Myocyte (in vitro differentiated cells): ENCODE data around the gene MAP3K15. TPM values are rescaled to one million over a fixed set of nuclear protein-coding genes. Genes with fewer than 3 reads are reported as not detected.
"Not testable (repeated sequence)": the region's sequence is repeated elsewhere in the genome, so short reads cannot be mapped to it uniquely, and the experiment has no call there.

Experiments used
- DNase-seq: peaks from one replicate; pipeline ENCODE4 v3.0.0-alpha.2; 2012; ENCODE audit warnings: low read depth
- total RNA-seq: library from RNA; depleted of rRNA; stranded (reverse); fragments of >200 nt; gene quantifications from 2 replicates; pipeline ENCODE4 v1.2.3, GENCODE V29; 2014

The MAP3K15 gene
- total RNA-seq, 1 donor from 2014 or later: not detected

DNA sequence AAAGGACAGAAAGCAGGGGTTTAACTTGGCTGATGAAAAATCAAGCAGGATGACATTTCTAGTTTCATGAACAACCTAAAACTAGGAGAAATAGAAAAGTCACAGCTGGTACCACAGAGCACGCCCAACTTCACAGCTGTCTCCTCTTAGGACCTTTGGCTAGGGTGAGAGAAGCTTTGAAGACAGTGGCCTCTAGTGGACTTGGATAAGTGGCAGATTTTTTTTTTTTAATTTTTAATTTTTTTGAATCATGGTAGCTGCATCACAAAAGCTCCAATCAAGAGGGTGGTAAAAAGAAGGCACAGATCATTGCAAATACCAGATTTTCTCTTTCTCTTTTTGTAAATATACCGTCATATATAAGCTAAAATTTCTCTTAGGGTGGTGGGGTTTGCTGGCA is 20.2 kb upstream of the MAP3K15 start:
- peak; percentile 54 for DNase-seq

DNA sequence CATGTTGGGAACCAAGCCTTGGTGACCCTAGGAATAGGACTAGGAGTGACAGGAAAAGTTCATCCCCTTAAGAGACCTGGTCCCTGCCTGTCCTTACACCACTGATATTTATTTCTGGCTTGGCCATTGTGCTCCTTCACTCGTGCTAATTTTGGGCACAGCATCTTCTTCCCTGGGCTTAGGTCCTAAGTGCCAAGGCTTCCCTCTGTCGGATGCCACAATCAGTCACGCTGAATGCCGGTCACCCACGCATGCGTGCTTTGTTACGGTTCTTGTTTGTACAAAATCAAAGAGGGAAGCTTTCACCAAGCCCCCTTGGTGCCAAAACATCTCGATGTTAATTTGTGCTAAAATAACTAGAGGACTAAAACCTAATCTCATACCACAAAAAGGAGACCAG is 17.4 kb upstream of the MAP3K15 start:
- no peak for DNase-seq

DNA sequence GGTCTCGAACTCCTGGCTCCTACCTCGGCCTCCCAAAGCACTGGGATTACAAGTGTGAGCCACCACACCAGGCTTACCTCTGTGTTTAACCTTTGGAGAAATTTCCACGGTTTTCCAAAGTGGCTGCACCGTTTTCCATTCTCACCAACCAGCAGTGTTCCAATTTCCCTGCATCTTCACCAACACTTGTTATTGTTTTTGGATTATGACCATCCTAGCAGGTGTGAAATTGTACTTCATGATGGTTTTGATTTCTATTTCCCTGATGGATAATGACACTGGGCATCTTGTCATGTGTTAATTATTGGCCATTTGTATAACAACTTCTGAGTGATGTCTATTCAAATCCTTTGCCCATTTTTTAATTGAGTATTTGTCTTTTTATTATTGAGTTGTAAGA is 2.7 kb upstream of the MAP3K15 start:
- no peak for DNase-seq

DNA sequence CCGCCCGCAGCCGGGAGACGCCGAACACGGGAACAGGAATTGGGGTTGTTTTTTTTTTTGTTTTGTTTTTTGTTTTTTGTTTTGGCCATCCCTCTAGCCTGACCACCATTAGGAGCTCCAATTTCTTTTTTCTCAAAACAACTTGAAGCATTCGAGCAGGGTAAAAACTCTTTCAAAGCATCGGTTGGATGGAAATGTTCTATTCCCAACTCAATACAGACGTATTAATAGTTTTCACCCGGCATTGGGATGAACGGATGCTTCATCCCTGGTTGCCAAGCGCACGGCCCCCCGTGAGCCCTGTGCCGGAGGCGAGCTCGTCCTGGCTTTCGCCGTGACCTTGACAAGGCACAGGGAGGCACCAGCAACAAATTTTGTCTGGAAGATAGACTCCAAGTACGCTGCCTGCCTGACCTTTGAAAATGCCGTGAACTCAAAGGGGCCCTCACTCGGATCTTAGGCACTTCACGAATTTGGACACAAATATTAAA is 352 bp upstream of the MAP3K15 start:
- DNase-seq: no peak

DNA sequence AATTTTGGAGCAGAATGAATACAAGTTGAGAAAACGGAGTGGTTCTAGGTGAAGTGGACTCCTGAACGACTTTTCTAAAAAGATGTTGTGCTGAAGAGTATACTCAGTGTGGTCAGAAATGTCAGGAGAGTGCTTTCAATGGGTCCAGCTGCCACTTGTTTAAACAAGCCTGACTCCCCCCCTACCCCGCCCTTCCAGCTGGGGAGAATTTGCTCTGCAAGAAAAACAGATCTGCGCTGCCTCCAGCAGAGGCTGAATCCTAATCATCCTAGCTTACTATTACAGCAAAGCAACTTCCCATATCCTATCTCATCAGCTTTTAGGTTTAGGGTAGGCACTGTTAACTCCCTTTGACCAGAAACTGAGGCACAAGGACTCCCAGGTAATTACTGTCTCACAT is 1.9 kb downstream of the MAP3K15 start:
- DNase-seq: peak; percentile 1

DNA sequence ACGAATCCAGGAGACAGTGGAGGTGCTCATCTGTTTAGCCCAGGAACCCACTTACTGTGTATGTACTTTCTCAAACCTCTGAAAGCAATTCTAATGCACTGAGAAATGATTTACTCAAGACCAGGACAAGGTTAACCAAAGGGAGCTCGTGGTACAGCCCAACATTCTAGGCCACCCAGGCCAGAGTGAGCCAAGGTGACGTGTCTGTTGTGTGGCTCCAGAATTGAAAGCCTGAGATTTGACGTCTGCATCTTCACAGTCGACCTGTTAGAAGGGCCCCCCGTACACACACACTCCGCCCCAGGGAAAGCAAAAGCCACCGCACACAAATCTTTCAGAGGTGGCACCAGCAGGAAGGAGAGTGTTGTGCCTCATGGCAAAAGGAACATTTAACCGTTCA is 2.3 kb downstream of the MAP3K15 start:
- no peak for DNase-seq

DNA sequence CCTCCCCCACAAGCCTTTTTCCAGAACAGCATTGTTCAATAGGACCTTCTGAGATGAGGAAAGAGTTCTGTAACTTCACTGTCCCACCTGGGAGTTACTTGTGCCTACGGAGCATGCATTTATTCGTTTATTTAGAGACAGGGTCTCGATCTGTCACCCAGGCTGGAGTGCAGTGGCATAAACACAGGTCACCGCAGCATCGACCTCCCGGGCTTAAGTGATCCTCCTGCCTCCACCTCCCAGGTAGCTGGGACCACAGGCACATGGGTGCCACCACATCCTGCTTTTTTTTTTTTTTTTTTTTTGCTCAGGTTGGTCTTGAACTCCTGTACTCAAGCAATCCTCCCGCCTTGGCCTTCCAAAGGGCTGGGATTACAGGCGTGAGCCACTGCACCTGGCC is 2.9 kb downstream of the MAP3K15 start:
- DNase-seq: no peak

DNA sequence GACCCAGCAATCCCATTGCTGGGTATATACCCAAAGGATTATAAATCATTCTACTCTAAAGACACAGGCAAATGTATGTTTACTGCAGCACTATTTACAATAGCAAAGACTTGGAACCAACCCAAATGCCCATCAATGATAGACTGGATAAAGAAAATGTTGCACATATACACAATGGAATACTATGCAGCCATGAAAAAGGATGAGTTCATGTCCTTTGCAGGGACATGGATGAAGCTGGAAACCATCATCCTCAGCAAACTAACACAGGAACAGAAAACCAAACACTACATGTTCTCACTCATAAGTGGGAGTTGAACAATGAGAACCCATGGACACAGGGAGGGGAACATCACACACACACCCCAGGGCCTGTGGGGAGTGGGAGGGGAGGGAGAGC is 3.5 kb downstream of the MAP3K15 start:
- DNase-seq: not testable (repeated sequence)

DNA sequence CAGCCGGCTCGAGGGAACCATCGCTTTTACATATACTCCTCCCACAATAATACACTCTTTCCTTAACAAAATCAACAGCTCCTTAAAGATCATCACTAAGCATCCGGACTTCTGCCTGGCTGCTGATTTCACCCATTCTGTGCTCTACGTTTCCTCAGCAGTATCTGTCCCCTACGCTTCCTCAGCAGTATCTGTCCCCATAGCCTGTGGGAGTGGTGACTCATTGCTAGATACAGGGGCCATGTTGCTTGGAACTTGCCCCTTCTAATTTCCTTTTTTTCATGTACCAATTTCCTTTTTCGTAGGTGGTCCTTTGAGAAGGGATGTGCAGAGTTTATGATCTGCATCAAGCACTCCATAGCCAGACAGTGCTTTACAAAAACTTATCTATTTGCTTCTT is 18.6 kb downstream of the MAP3K15 start:
- DNase-seq: no peak

DNA sequence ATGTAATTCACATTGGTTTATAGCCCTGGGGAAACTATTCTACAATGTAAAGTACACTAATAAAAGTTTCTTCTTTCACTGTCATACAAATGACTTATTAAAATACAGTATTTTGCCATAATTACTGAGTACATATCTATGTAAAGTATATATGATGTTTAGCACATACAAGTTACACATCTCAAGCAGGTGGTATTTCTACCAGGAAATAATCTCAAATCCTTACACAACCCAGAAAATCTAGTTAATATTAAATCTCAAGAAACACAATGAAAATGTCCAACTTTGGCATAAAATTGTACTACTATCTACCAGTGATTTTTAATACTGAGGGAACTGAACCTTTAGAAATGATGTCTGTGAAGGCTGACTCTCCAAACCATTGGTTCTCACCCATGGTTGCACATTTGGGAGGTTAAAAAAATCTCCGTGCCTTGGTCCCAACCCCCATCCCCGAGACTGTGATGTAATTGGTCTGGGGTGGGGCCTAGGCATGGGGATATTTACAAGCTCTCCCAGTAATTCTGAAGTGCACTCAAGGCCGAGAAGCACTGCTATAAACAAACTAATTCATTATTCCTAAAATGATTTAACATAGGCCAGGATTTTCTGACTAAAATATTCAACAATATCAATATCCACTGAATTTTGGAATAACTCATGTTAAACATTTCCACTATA is 27.6 kb downstream of the MAP3K15 start:
- DNase-seq: no peak

DNA sequence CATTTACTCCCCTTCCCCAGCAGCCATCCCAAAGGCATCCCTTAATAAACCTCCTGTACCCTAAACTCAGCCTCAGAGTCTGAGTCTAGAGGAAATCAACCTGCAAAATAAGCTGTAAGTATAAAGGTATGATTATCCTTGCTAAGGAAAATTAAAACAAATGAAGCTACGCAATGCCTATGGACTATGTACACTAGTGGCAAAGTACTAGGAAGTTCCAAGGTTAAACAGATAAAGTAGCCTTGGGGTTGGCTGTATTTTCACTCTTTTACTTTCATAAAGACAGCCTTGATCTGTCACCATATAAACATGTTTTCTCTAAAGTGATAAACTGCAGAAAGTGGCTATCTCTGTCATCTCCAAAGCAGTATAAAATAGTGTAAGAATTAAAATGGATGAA is 35.9 kb downstream of the MAP3K15 start:
- no peak for DNase-seq

DNA sequence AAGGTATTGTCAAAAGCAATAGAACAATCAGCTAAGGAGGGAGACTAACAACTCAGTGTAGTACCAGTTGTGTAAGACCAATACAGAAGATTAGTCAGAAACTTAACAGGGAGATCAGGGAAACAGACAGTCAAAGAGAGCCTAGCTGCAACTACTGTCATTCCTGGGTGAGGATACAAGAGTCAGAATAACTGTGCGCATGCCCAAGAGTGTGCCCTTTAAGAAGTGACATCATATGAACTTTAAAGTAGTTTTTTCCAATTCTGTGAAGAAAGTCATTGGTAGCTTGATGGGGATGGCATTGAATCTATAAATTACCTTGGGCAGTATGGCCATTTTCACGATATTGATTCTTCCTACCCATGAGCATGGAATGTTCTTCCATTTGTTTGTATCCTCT is 46.9 kb downstream of the MAP3K15 start:
- not testable (repeated sequence) for DNase-seq

DNA sequence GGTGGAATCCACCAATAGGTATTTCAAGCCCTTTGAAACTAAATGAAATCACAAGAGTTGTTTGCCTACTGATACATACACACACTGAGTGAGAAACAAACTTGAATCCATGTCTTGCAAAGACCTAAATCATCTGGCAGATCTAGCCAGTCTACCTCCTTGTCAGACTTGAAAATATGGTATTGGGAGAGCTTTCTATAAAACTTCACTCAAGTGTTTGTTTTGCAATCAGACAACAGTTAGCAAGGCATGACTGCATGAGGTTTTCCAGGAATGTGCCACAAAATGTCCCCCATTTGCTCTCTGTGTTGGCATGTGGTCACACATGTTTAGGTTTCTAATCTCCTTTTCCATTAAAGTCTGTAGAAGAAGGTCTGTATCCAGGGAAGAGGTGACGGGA is 52.4 kb downstream of the MAP3K15 start:
- no peak for DNase-seq

DNA sequence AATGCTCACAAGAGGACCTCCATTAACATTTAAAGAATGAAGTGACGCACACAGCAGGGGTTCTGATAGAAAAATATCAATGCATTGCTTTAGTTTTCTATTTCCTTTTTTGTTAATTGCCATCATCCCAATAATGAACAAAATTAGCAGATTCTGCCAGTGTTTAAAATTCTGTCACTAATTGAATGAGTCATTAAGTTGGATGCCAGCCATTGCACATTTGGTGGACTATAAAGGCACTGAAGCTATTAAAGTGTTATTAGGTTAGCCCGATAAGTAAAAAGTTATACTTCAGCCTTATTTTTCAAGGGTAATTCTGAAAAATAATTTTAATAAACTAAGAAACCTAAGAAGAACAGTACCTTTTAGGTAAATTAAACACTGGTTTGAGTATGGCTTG is 53.1 kb downstream of the MAP3K15 start:
- no peak for DNase-seq

DNA sequence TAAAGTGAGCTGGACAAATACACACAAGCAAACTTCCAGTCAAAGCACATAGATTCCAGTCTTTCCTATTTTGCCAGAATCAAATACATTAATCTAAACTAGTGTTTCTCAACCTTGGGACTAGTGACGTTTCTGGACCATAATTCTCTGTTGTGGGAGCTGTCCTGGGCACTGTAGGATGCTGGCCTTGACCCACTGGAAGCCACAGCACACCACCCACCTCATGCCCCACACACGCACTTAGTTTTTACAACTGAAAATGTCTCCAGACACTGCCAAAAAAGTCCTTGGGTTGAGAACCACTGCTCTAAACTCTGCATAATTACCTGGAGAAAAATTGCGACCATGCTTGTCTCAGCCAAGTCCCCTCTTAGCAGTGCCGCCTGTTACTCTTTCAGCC is 57.6 kb downstream of the MAP3K15 start:
- DNase-seq: no peak

DNA sequence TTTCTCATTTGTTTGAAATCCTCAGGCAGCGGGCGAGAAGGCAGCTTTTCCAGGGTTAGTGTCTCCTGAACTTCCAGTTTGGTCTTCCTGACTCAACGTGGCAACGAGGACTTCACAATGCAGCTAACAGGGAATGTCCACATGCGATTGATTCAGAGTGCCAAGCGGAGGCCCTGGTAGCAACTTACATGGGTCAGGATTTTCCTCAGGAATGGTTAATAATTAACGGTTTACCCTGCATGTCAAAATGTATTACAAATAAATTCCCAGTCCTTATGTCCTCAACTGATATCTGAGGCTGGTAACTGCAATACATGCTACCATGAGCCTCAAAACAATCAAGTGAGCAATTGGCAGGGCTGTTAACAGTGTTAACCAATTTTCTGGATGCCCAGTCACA is 67.2 kb downstream of the MAP3K15 start:
- no peak for DNase-seq

DNA sequence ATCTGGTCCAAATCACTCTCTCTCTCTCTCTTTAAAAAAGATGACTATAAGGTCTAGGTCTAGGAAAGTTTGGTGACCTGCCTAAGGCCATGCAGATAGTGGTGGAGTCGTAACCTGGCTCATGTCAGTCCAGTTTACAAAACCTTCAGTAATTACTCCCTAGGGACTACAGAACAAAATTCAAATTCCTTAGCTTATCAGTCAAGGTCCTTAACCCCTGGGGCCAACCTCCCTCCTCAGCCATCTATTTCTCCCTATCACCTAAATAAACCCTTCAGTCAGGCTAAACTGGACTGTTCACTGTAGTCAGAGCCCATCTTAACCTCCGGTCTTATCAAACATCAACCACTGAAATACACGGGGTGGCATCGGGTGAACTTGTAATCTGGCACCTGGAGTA is 68.9 kb downstream of the MAP3K15 start:
- DNase-seq: no peak

DNA sequence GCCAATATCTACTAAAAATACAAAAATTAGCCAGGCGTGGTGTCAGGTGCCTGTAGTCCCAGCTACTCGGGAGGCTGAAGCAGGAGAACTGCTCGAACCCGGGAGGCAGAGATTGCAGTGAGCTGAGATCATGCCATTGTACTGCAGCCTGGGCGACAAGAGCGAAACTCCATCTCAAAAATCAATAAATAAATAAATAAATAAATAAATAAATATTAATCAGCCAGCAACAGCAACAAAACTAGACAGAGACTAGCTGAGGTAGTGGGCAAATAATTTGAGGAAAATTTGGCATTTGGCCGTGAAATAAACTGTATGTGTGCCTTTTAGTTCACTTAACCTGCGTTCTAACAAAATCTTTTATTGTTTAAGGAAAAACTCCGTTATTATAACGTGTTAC is 69.5 kb downstream of the MAP3K15 start:
- DNase-seq: not testable (repeated sequence)

DNA sequence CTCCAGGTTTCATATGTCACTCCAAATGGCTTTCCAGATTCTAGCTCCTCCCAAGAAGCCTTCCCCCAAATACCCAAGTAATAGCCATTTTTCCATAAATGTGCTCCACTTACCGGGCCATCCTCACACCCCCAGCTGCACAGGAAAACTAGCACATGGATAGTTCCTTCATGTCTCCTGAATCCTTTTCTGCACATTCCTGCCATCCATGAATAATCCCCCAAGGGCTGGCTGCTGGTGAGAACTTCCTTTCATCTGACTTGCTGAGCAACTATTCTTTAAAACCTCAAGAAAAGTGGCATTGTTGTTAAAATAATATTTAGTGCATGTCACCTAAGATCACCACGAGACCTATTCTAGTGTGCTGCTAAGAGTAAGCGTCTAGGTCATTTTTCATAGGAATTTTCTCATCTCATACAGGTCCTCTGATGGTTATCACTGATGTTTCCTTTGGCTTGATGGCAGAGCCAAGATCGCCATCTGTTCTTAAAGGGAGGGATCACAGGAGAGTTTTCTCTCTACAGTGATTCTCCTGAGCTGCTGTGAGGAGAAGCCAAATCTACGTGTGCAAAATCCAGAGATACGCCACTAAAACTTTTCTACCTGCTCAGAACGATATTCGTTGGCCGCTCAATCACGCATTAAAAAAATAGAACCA is 71.3 kb downstream of the MAP3K15 start:
- no peak for DNase-seq

DNA sequence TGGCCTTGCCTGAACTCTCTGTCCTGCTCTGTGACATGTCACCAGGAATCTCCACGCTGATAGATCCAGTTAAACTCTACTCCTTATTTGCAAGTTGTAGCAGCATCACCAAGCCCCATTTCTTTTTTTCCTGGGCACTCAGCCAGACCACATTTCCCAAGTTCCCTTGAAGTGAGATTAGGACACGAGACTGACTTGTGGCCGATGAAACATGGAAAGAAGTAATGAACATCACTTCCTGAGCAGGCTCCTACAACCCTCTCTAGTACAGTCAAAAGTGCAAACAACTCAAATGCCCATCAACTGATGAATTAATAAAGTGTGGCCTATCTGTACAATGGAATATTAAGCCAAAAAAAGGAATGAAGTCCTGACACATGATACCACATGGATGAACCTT is 74.6 kb downstream of the MAP3K15 start:
- peak; percentile 21 for DNase-seq

DNA sequence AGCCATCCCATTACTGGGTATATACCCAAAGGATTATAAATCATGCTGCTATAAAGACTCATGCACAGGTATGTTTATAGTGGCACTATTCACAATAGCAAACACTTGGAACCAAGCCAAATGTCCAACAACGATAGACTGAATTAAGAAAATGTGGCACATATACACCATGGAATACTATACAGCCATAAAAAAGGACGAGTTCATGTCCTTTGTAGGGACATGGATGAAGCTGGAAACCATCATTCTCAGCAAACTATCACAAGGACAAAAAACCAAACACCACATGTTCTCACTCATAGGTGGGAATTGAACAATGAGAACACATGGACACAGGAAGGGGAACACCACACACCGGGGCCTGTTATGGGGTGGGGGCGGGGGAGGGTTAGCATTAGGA is 92.6 kb downstream of the MAP3K15 start:
- DNase-seq: not testable (repeated sequence)

DNA sequence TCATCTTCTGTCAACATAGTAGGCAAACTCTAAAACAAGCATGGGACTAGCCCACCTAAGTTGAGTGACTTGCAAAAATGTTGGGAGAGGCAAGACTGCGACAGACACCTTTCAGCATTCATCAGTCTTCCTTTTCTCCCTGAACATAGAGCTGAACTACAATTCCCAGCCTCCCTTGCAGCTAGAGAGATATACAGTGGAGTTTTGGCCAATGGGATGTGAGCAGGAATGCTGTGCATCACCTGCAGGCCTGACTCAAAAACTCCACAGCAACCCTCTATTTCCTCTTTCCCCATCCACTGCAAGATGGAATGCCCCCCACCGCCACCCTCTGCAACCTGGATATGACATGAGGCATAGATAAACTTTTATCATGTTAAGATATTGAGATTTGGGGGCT is 105.0 kb downstream of the MAP3K15 start:
- DNase-seq: no peak

DNA sequence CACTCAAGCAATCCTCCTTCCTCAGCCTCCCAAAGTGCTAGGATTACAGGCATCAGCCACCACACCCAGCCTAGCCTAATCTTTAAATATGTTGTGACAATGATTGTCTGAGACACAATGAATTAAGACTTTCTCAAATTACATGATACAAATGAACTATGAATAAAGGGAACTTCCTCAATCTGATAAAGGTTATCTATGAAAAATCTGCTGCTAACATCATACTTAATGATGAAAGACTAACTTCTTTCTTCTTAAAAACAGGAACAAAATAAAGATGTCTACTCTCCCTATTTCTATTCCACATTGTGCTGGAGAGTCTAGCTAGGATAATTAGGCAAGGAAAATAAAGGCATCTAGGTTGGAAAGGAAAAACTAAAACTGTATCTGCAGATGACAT is 111.6 kb downstream of the MAP3K15 start:
- DNase-seq: no peak
